ENCODE data around the gene FOXE3. TPM values are rescaled to one million over a fixed set of nuclear protein-coding genes. Genes with fewer than 3 reads are reported as not detected.

The FOXE3 gene
- total RNA-seq, 1 experiment from 2014 or later: 0.20 TPM

- RAD21 ChIA-PET (ENCODE audit: low non-redundant PET in 1 of 2, low total read pairs in 2 of 2, uncharacterized antibody in 2 of 2, unreplicated experiment in 2 of 2): no interaction called here
- Histone ChIP-seq H2AFZ (ENCODE audit: low read depth, low read length, poor library complexity, severe bottlenecking) (no peak overlapping the region), H3K9ac (ENCODE audit: low read length) (no peak overlapping the region), H4K20me1 (ENCODE audit: insufficient read depth) (no peaks in the 10 kb centered on the region), H3K36me3 (ENCODE audit: control insufficient read depth in 1 of 2, insufficient read depth in 2 of 2, low read length in 2 of 2) (no peaks in the 10 kb centered on the region; a peak in 1 of 4 replicates), H3K79me2 (ENCODE audit: insufficient read depth, low read length) (no peaks in the 10 kb centered on the region), H3K27me3 (ENCODE audit: insufficient read depth, low read length) (no peaks in the 10 kb centered on the region), H3K4me1 (ENCODE audit: control insufficient read depth in 1 of 2, insufficient read depth in 2 of 2, low read length in 2 of 2) (no peaks in the 10 kb centered on the region), H3K9me2 (ENCODE audit: insufficient read depth) (no peaks in the 10 kb centered on the region), H3K4me3 (replicated peaks in 1 of 2; ENCODE audit: low read depth in 1 of 2, low read length in 2 of 2) (no peak overlapping the region), H3K9me3 (ENCODE audit: control insufficient read depth in 1 of 2, insufficient read depth in 1 of 2, low read depth in 1 of 2, low read length in 2 of 2) (no peaks in the 10 kb centered on the region), H3K27ac (ENCODE audit: low read depth, low read length) (no peak overlapping the region), H3K4me2 (ENCODE audit: low read length) (no peak overlapping the region)
- intact Hi-C loops (cut with micrococcal nuclease): no loop called here
- TF ChIP-seq, protein P1, sequence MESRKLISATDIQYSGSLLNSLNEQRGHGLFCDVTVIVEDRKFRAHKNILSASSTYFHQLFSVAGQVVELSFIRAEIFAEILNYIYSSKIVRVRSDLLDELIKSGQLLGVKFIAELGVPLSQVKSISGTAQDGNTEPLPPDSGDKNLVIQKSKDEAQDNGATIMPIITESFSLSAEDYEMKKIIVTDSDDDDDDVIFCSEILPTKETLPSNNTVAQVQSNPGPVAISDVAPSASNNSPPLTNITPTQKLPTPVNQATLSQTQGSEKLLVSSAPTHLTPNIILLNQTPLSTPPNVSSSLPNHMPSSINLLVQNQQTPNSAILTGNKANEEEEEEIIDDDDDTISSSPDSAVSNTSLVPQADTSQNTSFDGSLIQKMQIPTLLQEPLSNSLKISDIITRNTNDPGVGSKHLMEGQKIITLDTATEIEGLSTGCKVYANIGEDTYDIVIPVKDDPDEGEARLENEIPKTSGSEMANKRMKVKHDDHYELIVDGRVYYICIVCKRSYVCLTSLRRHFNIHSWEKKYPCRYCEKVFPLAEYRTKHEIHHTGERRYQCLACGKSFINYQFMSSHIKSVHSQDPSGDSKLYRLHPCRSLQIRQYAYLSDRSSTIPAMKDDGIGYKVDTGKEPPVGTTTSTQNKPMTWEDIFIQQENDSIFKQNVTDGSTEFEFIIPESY (IDR thresholded peaks at IDR 0.05; ENCODE audit: extremely low read depth, insufficient replicate concordance, low read length): no peak
- TF ChIP-seq SP1 (IDR thresholded peaks at IDR 0.05; ENCODE audit: low read depth) (no peak), YY1 (IDR thresholded peaks at IDR 0.05; ENCODE audit: extremely low read depth, insufficient replicate concordance, low read depth, low read length) (no peak), FOSL1 (IDR thresholded peaks at IDR 0.05; ENCODE audit: low read depth) (no peak), ZNF274 (IDR thresholded peaks at IDR 0.05; ENCODE audit: low read depth, low read length) (no peak), POLR2A (IDR thresholded peaks at IDR 0.05; ENCODE audit: borderline replicate concordance, extremely low read depth, insufficient read depth, insufficient read length) (no peak), RAD21 (IDR thresholded peaks at IDR 0.05; ENCODE audit: low read depth) (no peak), SIN3A (IDR thresholded peaks at IDR 0.05; ENCODE audit: low read depth) (no peak), POLR2AphosphoS5 (IDR thresholded peaks at IDR 0.05; ENCODE audit: low read depth, low read length) (no peak), ELF1 (IDR thresholded peaks at IDR 0.05; ENCODE audit: borderline replicate concordance, low read depth) (no peak), SRF (IDR thresholded peaks at IDR 0.05; ENCODE audit: low read depth) (no peak), EGR1 (IDR thresholded peaks at IDR 0.05; ENCODE audit: low read depth) (no peak)
- TF ChIP-seq, protein P2, sequence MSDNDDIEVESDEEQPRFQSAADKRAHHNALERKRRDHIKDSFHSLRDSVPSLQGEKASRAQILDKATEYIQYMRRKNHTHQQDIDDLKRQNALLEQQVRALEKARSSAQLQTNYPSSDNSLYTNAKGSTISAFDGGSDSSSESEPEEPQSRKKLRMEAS (IDR thresholded peaks at IDR 0.05): no peak
- TF ChIP-seq, protein P3, sequence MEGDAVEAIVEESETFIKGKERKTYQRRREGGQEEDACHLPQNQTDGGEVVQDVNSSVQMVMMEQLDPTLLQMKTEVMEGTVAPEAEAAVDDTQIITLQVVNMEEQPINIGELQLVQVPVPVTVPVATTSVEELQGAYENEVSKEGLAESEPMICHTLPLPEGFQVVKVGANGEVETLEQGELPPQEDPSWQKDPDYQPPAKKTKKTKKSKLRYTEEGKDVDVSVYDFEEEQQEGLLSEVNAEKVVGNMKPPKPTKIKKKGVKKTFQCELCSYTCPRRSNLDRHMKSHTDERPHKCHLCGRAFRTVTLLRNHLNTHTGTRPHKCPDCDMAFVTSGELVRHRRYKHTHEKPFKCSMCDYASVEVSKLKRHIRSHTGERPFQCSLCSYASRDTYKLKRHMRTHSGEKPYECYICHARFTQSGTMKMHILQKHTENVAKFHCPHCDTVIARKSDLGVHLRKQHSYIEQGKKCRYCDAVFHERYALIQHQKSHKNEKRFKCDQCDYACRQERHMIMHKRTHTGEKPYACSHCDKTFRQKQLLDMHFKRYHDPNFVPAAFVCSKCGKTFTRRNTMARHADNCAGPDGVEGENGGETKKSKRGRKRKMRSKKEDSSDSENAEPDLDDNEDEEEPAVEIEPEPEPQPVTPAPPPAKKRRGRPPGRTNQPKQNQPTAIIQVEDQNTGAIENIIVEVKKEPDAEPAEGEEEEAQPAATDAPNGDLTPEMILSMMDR (IDR thresholded peaks at IDR 0.05 in 2 of 3, conservative IDR thresholded peaks at IDR 0.05 in 1 of 3; ENCODE audit: borderline replicate concordance in 1 of 3, insufficient read depth in 1 of 3, low read depth in 2 of 3, low read length in 2 of 3): no peak
- BruUV-seq (replicated peaks): no TSS peak
- CTCF ChIA-PET: no interaction called here
- no peak for DNase-seq (ENCODE audit: low read depth, low spot score)
- POLR2A ChIA-PET: no interaction called here
- ATAC-seq: no peak
Measured at GRCh38 chr1:47385020-47385419, 31.1 kb upstream of the FOXE3 start.

Data from HCT116 (cell line).